GM19035 (cell line): ENCODE data around the gene TMEM235.
A peak's percentile ranks its signal among the peaks of the same experiment; 100 is the strongest.
"Not testable (repeated sequence)": the region's sequence is repeated elsewhere in the genome, so short reads cannot be mapped to it uniquely, and the experiment has no call there.

Experiments used
- ATAC-seq: cut with Tn5 transposase; IDR thresholded peaks from one replicate; pipeline ENCODE4 v1.9.1; 2021; ENCODE audit not compliant: unreplicated experiment

TMEM235 gene

DNA sequence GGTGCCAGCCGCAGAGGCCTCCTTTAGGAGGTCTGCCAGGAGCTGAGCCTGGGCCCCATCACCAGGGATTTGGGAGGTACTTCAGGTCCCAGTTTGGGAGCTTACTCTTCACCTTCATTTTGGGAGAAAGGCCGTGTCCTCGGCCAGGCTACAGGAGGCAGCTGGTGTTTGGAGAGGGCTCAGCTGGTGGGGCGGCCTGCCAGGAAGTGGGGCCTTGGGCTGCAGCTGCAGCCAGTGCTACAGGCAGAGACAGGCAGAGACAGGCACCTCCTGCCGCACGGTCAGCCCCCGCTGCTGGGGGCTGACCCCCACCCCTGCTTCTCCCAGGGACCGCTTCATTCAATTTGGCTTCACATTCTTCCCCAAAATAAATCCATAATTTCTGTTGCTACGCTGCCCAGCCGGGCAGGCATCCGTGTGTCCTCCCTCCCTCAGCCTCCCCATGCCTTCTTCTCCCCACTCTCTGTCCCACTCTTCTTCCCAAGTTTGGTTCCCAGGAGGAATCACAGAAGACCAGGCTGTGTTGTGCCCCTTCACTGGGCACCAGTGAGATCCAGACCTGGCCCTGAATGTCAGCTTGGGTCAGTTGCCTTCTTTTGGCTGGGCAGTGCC lies 6.1 kb downstream of the TMEM235 start:
- no peak for ATAC-seq

DNA sequence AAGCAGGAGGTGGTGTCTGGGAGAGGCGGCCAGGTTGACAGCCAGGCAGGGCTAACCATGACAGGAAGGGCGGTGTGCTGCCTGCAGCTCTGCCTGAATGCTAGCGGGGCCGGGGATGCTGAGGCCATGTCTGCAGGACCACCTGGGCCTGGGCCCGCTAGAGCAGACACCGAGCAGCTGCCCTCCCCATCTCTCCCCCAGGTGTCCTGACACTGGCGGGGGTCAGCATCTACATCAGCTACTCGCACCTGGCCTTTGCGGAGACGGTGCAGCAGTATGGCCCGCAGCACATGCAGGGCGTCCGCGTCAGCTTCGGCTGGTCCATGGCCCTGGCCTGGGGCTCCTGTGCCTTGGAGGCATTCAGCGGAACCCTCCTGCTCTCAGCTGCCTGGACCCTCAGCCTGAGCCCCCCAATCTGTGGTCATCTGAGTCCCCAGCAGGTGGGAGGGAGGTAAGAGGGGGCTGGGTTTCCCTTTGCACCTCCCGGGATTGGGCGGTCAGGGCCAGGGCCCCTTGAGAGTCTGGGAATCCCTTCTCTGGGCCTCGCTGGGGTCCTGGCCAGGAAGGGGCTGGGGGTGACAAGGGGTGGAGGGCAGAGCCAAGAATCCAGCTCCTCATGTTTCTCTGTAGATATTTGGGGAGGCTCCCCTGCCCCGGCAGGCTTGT lies 7.5 kb downstream of the TMEM235 start:
- no peak for ATAC-seq

DNA sequence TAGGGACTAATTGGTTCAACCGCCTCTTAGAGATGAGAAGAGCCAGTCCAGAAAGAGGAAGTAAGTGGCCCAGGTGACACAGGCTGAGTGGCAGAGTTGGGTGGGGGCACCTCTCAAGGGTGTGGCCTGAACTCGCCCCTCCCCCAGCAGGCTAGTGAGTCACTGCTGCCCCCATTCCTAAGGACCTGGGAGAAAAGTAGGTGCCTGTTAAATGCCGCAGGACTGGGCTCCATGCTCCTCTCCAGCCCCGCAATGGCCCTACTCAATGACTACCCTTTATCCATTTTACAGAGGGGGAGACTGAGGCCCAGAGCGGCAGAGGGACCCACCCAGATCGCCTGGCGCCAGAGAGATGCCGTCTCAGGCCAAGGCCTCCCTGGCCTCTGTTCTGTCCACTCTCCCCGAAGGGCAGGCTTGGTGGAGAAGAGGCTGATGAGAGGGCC lies 8.1 kb downstream of the TMEM235 start:
- ATAC-seq, result no peak

- ATAC-seq, result no peak
These were observed 8.7 kb downstream of the TMEM235 start for GRCh38 chr17:78240012-78240655.

GRCh38 chr17:78240839-78241238 lies 9.4 kb downstream of the TMEM235 start:
- ATAC-seq, result no peak

- ATAC-seq, result no peak
These were observed 10.0 kb downstream of the TMEM235 start for GRCh38 chr17:78241277-78242023.

DNA sequence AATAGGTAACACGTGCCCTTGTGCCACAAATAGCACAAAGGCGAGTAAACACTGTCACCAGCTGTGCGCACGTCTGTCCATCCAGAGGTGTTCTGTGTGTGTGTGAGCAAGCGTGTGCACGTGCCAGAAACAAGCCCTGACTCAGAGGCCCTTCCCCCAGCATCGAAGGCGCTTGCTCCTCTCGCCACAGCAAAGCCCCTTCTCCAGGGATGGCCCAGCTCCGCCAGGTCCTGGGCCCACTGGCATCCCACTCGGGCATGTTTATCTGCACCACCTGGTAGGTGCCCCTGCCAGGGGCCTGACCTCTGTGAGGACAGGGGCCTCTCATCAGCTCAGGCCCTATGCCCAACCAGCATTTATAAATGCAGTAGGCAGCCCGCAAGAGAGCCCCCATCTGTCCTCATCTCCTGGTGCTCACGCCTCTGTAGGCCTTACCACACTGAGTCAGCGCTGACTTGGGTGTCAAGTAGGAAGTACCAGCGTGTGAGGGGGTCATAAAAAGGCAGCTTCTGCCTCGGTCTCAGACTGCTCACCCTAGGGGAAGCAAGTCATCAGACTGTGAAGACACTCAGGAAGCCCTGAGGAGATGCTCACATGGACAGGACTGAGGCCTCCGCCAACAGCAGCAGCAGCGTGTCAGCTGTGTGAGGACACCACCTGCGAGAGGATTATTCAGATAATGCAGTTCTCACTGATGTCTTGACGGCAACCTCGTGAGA lies 10.8 kb downstream of the TMEM235 start:
- ATAC-seq, result no peak

- no peak for ATAC-seq
These were observed 15.9 kb downstream of the TMEM235 start for GRCh38 chr17:78247304-78247703.

DNA sequence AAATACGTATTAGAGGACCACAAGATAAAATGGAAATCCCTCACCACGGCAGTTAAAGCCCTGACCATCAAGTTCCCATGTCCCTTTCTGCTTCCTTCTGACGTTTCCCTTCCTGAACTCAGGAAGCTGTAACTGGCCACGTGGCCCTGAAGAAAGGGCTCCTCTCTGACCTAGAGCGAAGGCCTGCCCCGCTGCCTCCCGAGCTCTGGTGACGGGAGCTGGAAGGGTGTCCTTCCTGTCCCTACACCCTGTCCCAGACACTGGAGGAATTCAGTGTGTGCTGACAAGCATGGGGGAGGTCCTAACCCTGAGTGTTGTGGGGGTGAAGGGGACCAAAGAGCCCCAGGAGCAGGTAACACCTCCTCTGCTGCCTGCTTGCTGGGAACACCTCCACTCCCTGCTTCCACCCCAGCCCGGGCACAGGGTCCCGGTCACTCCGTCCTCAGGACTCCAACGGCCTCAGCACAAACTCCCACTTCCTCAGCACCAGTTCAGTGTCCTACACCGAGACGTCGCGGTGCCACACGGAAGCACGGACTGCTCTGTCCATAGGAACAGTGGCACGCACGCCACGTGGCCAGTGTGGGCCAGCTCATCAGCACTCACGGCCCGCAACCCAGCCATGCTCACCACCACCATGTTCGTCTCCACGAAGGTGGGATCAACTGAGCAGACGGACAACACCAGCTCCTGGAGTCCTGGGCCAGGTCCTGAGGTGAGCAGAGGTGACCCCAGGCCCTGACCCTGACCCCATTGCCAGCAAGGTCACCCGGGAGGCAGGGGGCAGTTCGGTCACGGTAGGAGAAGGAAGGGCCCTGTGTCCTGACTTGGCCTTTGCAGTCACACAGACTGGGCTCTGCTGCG lies 16.9 kb downstream of the TMEM235 start:
- ATAC-seq, result no peak

- no peak for ATAC-seq
These were observed 17.8 kb downstream of the TMEM235 start for GRCh38 chr17:78249074-78249817.

GRCh38 chr17:78249818-78250806 lies 18.7 kb downstream of the TMEM235 start:
- ATAC-seq, result no peak

DNA sequence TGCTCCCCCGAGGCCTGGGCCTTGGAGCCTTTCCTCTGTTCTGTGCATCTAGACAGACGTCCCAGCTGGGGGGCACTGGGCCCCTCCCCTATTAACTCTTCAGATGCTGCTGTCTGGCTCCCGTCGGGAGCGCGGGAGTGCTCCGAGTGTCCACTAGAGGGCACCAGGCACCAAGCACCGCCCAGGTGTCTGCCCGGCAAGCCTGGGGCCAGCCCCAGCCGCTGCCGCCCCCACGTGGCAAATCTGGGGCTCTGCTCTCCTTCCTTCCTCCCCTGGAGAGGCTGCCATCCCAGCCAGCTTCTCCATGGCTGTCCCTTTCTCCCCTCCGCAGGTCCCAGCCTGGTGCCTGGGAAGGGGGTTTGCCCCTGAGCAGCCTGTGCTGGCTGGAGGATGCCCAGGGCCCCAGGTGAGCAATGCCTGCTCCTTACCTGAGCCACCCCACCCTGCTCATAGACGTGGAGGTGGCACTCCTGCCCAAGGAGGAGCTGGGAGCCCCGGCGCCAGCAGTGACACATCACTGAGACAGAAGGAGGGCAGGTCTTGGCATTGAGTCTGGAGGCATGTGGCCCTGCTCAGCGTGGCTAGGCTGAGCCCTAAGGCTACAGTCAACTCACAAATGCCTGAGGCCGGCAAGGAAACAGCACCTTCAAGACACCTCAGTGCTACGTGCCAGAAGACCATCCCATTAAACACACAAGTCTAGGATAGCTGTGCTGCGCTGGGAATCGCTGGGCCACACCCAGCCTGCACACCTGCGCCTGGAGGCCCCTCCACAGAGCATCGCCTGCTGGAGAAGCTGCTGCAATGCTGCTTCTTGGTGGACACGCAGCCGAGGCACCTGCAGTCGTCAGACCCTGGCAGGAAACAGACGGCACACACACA lies 19.7 kb downstream of the TMEM235 start:
- peak; percentile 46 for ATAC-seq

DNA sequence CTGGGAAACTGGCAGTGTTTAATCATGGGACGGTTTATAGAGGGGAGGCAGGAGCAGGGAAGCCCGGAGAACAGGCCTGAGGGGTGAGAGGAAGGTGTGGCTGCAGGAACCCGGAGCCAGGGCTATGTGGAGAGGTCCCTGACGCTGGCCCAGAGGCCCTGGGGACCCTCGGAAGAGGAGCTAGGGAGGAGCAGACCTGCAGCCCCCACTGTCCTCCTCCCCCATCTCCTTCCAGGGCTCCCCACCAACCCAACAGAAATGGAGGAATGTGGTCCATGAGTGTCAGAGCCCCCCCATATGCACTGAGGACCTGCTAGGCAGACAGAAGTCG lies 20.3 kb downstream of the TMEM235 start:
- no peak for ATAC-seq

DNA sequence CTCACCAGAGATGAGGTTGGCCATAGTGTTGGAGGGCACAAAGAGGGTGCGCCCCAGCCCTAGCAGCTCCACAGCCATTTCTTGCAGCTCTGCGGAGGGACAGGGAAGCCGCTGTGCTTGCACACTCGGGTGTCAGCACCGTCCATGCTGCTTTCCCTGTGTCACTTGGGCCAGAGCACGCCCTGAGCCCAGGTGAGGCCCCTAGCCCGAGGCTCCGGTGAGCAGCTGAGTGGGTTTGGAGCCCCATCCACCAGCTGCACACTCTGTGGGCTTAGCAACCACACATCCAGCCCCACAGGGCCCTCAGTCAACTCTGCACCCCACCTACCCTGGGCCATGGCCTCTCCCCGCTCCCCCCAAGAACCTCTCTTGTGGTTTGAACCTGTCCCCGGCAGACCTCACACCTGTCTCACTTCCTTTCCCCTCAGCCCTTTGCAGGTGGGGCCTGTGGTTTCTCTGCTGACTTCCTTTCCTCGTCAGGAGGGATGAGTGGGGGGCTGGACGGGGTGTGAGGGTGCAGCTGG lies 20.7 kb downstream of the TMEM235 start:
- no peak for ATAC-seq

GRCh38 chr17:78252701-78253635 lies 21.5 kb downstream of the TMEM235 start:
- no peak for ATAC-seq

GRCh38 chr17:78253636-78253945 lies 22.2 kb downstream of the TMEM235 start:
- ATAC-seq, result not testable (repeated sequence)
